Muscle of leg (tissue), 16 donors: Measurements from ENCODE around the gene ORAI2. TPM values are rescaled to one million over a fixed set of nuclear protein-coding genes. Genes with fewer than 3 reads are reported as not detected.

ENCODE experiments used
- DNase-seq: peaks from one replicate; pipeline ENCODE4 v3.0.0; 2013
- H3K27ac ChIP-seq: one replicate; pipeline ENCODE4 v1.5.1; 2013; ENCODE audit warnings: mild to moderate bottlenecking, low read length, control low read depth
- H3K27me3 ChIP-seq: one replicate; pipeline ENCODE4 v1.6.1; 2013; ENCODE audit warnings: low read length; ENCODE audit not compliant: control insufficient read depth, insufficient read depth
- H3K36me3 ChIP-seq: one replicate; pipeline ENCODE4 v1.6.1; 2013; ENCODE audit warnings: low read length; ENCODE audit not compliant: control insufficient read depth, insufficient read depth
- H3K4me1 ChIP-seq: one replicate; pipeline ENCODE4 v1.6.1; 2013; ENCODE audit warnings: low read length; ENCODE audit not compliant: control insufficient read depth, insufficient read depth
- H3K4me3 ChIP-seq: one replicate; pipeline ENCODE4 v1.5.1; 2013; ENCODE audit warnings: low read length, control low read depth
- H3K9me3 ChIP-seq: replicated peaks from 2 replicates; pipeline ENCODE4 v1.6.1; 2013; ENCODE audit warnings: low read depth, low read length; ENCODE audit not compliant: control insufficient read depth
- WGBS: methylation state at CpG from one replicate; pipeline ENCODE4 v1.1.5; 2013; ENCODE audit warnings: missing lambda C conversion rate; ENCODE audit not compliant: insufficient coverage; 5-methylcytosine and 5-hydroxymethylcytosine counted together
- long read RNA-seq, 11 donors: transcript quantifications; one replicate each; lab custom pipeline, GENCODE V29; 2026
- polyA plus RNA-seq, 8 donors: library from polyadenylated mRNA; unstranded; fragments of 120-200 nt; gene quantifications; one replicate each; pipeline versions ENCODE4 v1.2.1 to v1.2.3, GENCODE V29; 2013; ENCODE audit warnings: inconsistent platforms in 1 of 8, low replicate concordance in 1 of 8; ENCODE audit not compliant: insufficient read length in 8 of 8, insufficient read depth in 1 of 8
- total RNA-seq: library from RNA; stranded (reverse); fragments of 120-200 nt; gene quantifications from one replicate; pipeline ENCODE4 v1.2.4, GENCODE V29; 2013

ORAI2 gene
- 7.0 TPM for total RNA-seq
- 10 to 100 TPM in 5 of 8 donors, 1 to 10 TPM in 3; 8.2 to 17.8 (median 11.8) TPM for polyA plus RNA-seq
- long read RNA-seq, donor 1, partial matches to known transcripts: 0 of 2 reads
- long read RNA-seq, donor 1, other reads (novel, unspliced or antisense): 0 of 2 reads
- long read RNA-seq, donor 2: 0 reads
- long read RNA-seq, donor 3, partial matches to known transcripts: 26 of 28 reads
- long read RNA-seq, donor 3, other reads (novel, unspliced or antisense): 0 of 28 reads
- long read RNA-seq, donor 4, full-length matches to known transcripts: 2 of 2 reads
- long read RNA-seq, donor 4, partial matches to known transcripts: 0 of 2 reads
- long read RNA-seq, donor 4, other reads (novel, unspliced or antisense): 0 of 2 reads
- long read RNA-seq, donor 5, full-length matches to known transcripts: 10 of 10 reads
- long read RNA-seq, donor 5, partial matches to known transcripts: 0 of 10 reads
- long read RNA-seq, donor 5, other reads (novel, unspliced or antisense): 0 of 10 reads
- long read RNA-seq, donor 6, full-length matches to known transcripts: 6 of 6 reads
- long read RNA-seq, donor 6, partial matches to known transcripts: 0 of 6 reads
- long read RNA-seq, donor 6, other reads (novel, unspliced or antisense): 0 of 6 reads
- long read RNA-seq, donor 7, partial matches to known transcripts: 0 of 2 reads
- long read RNA-seq, donor 7, other reads (novel, unspliced or antisense): 0 of 2 reads
- long read RNA-seq, donor 8, full-length matches to known transcripts: 4 of 4 reads
- long read RNA-seq, donor 8, partial matches to known transcripts: 0 of 4 reads
- long read RNA-seq, donor 8, other reads (novel, unspliced or antisense): 0 of 4 reads
- long read RNA-seq, donor 9, full-length matches to known transcripts: 5 of 5 reads
- long read RNA-seq, donor 9, partial matches to known transcripts: 0 of 5 reads
- long read RNA-seq, donor 9, other reads (novel, unspliced or antisense): 0 of 5 reads
- long read RNA-seq, donor 10, full-length matches to known transcripts: 3 of 3 reads
- long read RNA-seq, donor 10, partial matches to known transcripts: 0 of 3 reads
- long read RNA-seq, donor 10, other reads (novel, unspliced or antisense): 0 of 3 reads
- long read RNA-seq, donor 11, partial matches to known transcripts: 0 of 2 reads
- long read RNA-seq, donor 11, other reads (novel, unspliced or antisense): 0 of 2 reads

DNA sequence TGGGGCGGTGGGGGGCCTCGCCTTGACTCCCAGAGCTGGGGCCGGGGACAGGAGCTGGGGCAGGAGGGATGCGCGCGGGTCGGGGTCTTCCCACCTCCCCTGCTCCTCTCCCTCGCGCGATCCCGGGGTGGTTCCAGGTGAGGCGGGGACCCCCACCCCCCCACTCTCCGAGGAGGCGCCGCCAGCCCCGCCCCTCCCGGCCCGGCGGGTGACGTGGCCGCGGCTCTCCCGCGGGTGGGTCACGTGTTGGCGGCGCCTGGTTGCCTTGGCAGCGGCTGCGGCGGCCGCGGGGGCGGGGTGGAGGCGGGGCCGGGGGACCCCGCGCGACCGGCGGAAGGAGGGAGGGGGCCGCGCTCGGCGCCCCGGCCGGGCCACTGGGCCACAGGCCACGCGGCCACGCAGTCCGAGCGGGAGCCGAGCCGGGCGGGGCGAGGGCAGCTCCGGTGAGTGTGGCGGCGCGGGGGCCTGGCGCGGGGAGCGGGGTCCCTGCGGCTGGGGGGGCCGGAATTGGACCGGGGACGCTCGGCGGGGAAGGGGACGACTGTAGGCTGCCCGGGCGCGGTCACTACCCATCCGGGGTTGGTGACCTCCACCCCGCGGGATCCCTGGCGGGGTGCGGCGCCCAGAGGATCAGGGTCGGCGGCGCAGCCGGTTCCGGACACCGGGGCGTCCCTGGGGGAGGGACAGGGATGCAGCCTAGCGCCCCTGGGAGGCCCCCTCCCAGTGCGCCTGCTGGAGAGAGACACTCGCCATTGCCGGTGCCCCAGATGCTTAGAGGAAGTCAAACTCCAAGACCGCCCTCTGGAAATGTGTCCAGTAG lies at the start of gene ORAI2:
Gene ORAI2 (plus strand): TSS at position 357 of the 820 bp plus-strand sequence. CDS start 5,382 bp downstream, outside the sequence.
- Histone ChIP-seq H3K27me3 (no peaks in the 10 kb centered on the region), H3K27ac (peak within 1 kb of the TSS; percentile 65), H3K4me1 (peaks cover 22% of the 10 kb centered on the region), H3K9me3 (no peaks in the 10 kb centered on the region), H3K4me3 (peak within 1 kb of the TSS; percentile 80), H3K36me3 (no peaks in the 10 kb centered on the region)
- peak; percentile 88 for DNase-seq
- under 1% methylated on average over 58 of the region's 90 CpGs for WGBS

DNA sequence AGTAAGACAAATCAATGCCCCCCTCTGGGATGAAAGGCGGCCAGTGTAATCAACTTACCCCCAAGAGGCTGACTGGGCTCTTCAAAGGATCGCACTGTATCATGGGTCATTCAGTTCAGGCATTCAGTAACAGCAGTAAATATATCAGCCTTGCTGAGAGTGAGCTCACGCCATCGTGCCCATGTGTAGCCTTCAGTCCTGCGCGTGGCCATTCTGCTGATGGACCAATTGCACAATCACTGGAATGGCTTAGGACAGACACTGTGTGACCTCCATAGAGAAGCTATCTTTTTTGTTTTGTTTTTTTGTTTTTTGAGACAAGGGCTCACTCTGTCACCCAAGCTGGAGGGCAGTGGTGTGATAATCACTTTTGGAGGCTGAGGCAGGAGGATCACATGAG lies 46.3 kb upstream of the ORAI2 start:
- no peak for DNase-seq
- H3K9me3 ChIP-seq: no peaks in the 10 kb centered on the region
- H3K4me3 ChIP-seq: no peak overlapping the region
- H3K36me3 ChIP-seq: peaks cover 28% of the 10 kb centered on the region
- H3K27ac ChIP-seq: no peak overlapping the region
- WGBS: 88% methylated on average over 2 of the region's 6 CpGs
- H3K27me3 ChIP-seq: no peaks in the 10 kb centered on the region
- H3K4me1 ChIP-seq: no peaks in the 10 kb centered on the region

- no peaks in the 10 kb centered on the region for H3K27me3 ChIP-seq
- H3K27ac ChIP-seq: no peak overlapping the region
- no peaks in the 10 kb centered on the region for H3K9me3 ChIP-seq
- WGBS: no CpG with 5 or more reads among the region's 3 CpGs
- peaks cover 28% of the 10 kb centered on the region for H3K36me3 ChIP-seq
- DNase-seq: no peak
- no peak overlapping the region for H3K4me3 ChIP-seq
- no peaks in the 10 kb centered on the region for H3K4me1 ChIP-seq
These were observed 43.6 kb upstream of the ORAI2 start for GRCh38 chr7:102389810-102390209.

GRCh38 chr7:102390697-102391484 lies 42.5 kb upstream of the ORAI2 start:
- H3K4me1 ChIP-seq: no peaks in the 10 kb centered on the region
- 46% methylated on average over 4 of the region's 12 CpGs for WGBS
- DNase-seq: peak; percentile 77
- peaks cover 25% of the 10 kb centered on the region for H3K36me3 ChIP-seq
- H3K9me3 ChIP-seq: no peaks in the 10 kb centered on the region
- H3K27ac ChIP-seq: no peak overlapping the region
- no peak overlapping the region for H3K4me3 ChIP-seq
- H3K27me3 ChIP-seq: no peaks in the 10 kb centered on the region

DNA sequence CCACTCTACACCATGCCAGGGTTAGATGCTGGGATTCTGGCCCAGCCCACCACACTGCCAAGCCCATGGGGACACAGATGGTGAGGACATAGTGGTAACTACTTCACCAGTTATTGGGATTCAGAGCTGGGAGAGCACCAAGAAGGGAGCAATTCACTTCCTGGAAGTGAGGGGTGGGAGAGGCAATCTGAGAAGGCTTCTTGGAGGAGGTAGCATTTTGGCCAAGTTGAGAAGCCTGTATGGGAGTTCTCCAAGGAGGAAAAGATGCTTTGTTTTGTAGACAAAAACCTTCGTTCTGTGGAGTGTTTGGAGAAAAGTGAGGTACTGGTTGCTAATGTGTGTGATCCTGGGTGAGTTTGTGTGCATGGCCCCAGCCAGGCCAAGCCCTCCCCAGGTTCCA lies 41.0 kb upstream of the ORAI2 start:
- no peak overlapping the region for H3K4me3 ChIP-seq
- DNase-seq: no peak
- WGBS: 100% methylated on average over 1 of the region's 1 CpG
- H3K36me3 ChIP-seq: peaks cover 18% of the 10 kb centered on the region
- H3K27ac ChIP-seq: no peak overlapping the region
- no peaks in the 10 kb centered on the region for H3K9me3 ChIP-seq
- peaks cover 6% of the 10 kb centered on the region for H3K4me1 ChIP-seq
- H3K27me3 ChIP-seq: no peaks in the 10 kb centered on the region

- peaks cover 7% of the 10 kb centered on the region for H3K4me1 ChIP-seq
- peaks cover 17% of the 10 kb centered on the region for H3K36me3 ChIP-seq
- H3K27me3 ChIP-seq: no peaks in the 10 kb centered on the region
- 90% methylated on average over 6 of the region's 9 CpGs for WGBS
- H3K9me3 ChIP-seq: no peaks in the 10 kb centered on the region
- H3K27ac ChIP-seq: no peak overlapping the region
- no peak for DNase-seq
- H3K4me3 ChIP-seq: no peak overlapping the region
These were observed 39.9 kb upstream of the ORAI2 start for GRCh38 chr7:102393467-102393866.

- H3K4me1 ChIP-seq: peaks cover 7% of the 10 kb centered on the region
- H3K27me3 ChIP-seq: no peaks in the 10 kb centered on the region
- DNase-seq: no peak
- 0% methylated on average over 8 of the region's 9 CpGs for WGBS
- peaks cover 33% of the 10 kb centered on the region for H3K36me3 ChIP-seq
- peak overlapping the region; percentile 88 for H3K27ac ChIP-seq
- no peaks in the 10 kb centered on the region for H3K9me3 ChIP-seq
- peak overlapping the region; percentile 94 for H3K4me3 ChIP-seq
These were observed 37.8 kb upstream of the ORAI2 start for GRCh38 chr7:102395592-102395872.

DNA sequence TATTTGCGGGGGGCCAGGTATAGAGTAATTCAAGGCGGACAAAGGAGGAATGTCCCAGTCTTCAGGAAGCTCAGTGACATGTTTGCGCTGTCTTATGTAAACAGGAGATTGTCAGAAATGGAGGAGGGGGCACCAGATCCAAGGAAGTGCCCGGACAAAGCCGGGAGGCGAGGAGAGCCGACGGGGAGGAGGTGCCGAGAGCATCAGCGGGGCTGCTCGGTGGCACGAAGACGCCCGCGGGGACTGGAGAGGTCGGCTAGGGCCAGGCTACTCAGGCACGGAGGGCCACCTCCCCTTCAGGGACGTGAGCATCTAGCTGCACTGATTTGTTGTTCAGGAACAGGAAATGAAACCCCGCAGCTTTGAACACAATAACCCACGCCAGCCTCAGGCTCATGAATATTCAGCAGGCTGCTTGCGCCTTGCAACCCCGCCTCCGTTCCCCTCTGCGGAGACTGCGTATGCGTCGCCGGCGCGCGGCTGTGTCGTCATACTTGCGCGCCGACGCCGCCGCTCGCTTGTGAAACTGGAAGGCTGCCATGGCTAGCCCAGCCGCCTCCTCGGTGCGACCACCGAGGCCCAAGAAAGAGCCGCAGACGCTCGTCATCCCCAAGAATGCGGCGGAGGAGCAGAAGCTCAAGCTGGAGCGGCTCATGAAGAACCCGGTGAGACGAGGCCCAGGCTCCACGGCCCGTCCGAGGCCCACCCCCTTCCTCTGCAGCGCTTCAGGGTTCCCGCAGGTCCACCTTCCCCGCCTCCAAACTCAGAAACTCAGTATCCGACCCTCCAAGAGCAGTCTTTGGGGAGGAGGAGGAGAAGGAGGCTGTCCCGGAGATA lies 37.3 kb upstream of the ORAI2 start, which contains the start of gene PRKRIP1:
Gene PRKRIP1 (plus strand): TSS at position 491 of the 837 bp plus-strand sequence. CDS start 49 bp downstream, at position 540.
- WGBS: under 1% methylated on average over 50 of the region's 59 CpGs
- Histone ChIP-seq H3K4me3 (peak within 1 kb of the TSS; percentile 94), H3K27ac (peak within 1 kb of the TSS; percentile 93), H3K36me3 (peaks cover 33% of the 10 kb centered on the region), H3K27me3 (no peaks in the 10 kb centered on the region), H3K4me1 (peaks cover 7% of the 10 kb centered on the region), H3K9me3 (no peaks in the 10 kb centered on the region)
- peak; percentile 96 for DNase-seq
